Measurements from ENCODE around the gene CFAP74.

Gene CFAP74

GRCh38 chr1:1925437-1926345 is 77.9 kb downstream of the CFAP74 start:
- H3K4me3 ChIP-seq (ENCODE audit: low read length), result no peak overlapping the region
- no peak for DNase-seq (ENCODE audit: low read depth)
- no peak for TF ChIP-seq CTCF (conservative IDR thresholded peaks at IDR 0.05; ENCODE audit: low read depth, low read length)

DNA sequence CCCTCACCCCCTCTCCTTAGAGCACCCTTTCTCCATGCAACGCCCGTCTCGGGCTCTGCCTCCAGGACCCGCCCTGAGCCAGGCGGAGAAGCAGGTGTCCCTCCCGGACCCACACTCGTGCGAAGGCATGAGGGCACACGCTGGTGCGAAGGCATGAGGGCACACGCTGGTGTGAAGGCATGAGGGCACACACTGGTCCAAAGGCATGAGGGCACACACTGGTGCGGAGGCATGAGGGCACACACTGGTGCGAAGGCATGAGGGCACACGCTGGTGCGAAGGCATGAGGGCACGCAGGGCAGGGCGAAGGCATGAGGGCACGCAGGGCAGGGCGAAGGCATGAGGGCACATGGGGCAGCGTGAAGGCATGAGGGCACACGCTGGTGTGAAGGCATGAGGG is 78.7 kb downstream of the CFAP74 start:
- TF ChIP-seq CTCF (conservative IDR thresholded peaks at IDR 0.05; ENCODE audit: low read depth, low read length), result no peak
- no peak overlapping the region for H3K4me3 ChIP-seq (ENCODE audit: low read length)
- DNase-seq (ENCODE audit: low read depth), result no peak

- H3K4me3 ChIP-seq (ENCODE audit: low read length), result no peak overlapping the region
- no peak for TF ChIP-seq CTCF (conservative IDR thresholded peaks at IDR 0.05; ENCODE audit: low read depth, low read length)
- DNase-seq (ENCODE audit: low read depth), result no peak
These were observed 79.2 kb downstream of the CFAP74 start for GRCh38 chr1:1924386-1924785.

- no peak for DNase-seq (ENCODE audit: low read depth)
- TF ChIP-seq CTCF (conservative IDR thresholded peaks at IDR 0.05; ENCODE audit: low read depth, low read length), result no peak
- H3K4me3 ChIP-seq (ENCODE audit: low read length), result no peak overlapping the region
These were observed 80.4 kb downstream of the CFAP74 start for GRCh38 chr1:1922956-1923833.

DNA sequence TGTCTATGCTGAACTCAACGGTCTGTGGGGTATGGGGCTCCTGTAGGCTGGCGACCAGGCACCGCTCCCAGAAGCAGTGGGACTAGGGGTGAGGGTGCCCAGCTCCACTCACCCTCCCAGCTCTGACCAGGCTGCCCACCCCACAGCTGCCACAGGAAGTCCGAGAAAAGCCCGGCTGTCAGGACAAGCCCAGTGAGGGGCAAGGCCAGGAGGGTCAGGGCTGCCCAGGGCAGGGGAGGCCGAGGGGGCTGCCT is 81.0 kb downstream of the CFAP74 start:
- TF ChIP-seq CTCF (conservative IDR thresholded peaks at IDR 0.05; ENCODE audit: low read depth, low read length), result no peak
- H3K4me3 ChIP-seq (ENCODE audit: low read length), result no peak overlapping the region
- no peak for DNase-seq (ENCODE audit: low read depth)

DNA sequence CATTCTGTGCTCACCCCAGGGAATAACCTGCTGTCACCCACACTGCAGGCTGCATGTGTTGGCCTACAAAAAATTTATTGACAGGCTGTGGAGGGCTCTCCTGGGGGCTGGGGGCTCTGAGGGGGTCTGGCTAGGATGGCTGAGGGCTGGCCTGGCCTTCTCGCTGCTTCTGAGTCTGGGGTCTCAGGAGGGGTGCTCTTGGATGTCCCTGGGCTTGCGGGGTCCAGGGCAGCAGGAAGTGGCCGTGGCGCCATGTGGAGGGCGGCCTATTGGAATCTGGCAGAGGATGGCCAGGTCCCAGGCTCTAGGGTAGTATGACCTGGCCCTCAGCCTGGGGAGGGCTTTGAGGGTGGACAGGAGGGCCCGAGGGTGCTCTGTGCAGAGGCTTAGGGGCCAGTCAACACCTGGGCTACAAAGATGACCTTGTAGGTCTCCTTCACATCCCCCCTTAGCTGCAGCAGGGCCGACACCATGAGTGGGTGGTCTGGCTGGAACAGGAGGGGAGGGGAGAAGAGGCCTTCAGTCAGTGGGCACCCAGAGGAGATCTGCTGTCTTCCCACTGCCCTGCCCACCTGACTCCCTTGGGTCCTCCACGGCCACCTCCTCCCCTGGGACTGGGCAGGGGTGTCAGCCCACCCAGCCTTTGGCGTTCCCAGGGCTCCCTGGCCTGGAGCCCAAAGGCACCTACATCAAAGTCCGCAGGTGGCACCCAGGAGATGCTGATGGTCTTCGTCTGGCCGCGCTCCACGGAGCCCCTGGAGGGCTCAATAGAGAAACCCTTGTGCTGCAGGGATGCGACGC is 81.5 kb downstream of the CFAP74 start:
- DNase-seq (ENCODE audit: low read depth), result no peak
- no peak overlapping the region for H3K4me3 ChIP-seq (ENCODE audit: low read length)
- no peak for TF ChIP-seq CTCF (conservative IDR thresholded peaks at IDR 0.05; ENCODE audit: low read depth, low read length)

All from retinal pigment epithelial cell (primary cell).